HCT116 (cell line): ENCODE measurements around the gene MEFV. TPM values are rescaled to one million over a fixed set of nuclear protein-coding genes. Genes with fewer than 3 reads are reported as not detected.

Source experiments
- ATAC-seq: fragments of 200-7000 bp; cut with Tn5 transposase; 2 replicates; pipeline ENCODE4 v1.9.1; 2020; ENCODE audit warnings: mild to moderate bottlenecking, moderate library complexity
- BruUV-seq: library from RNA; stranded (reverse); fragments of 400-500 nt; replicated peaks from 2 replicates; lab custom pipeline; 2021; lab: Mats Ljungman, UMichigan
- CTCF ChIA-PET: fragments of 300-600 bp; sonication (Branson Sonifier 250); formaldehyde crosslinking; loops from one replicate; lab custom pipeline; 2021; ENCODE audit warnings: antibody characterized with exemption; lab: Charles Lee
- POLR2A ChIA-PET: fragments of 300-600, 350-600 bp; sonication (Branson Sonifier 250); formaldehyde crosslinking; loops from one replicate; lab custom pipeline; 2021; ENCODE audit warnings: antibody characterized with exemption; lab: Charles Lee
- RAD21 ChIA-PET, 2 experiments: fragments of 300-600 bp; sonication (Branson Sonifier 250); formaldehyde crosslinking; loops; one replicate each; lab custom pipeline; 2023; ENCODE audit warnings: low total read pairs in 2 of 2; ENCODE audit not compliant: uncharacterized antibody in 2 of 2, unreplicated experiment in 2 of 2, low non-redundant PET in 1 of 2; lab: Charles Lee
- DNase-seq: peaks from one replicate; pipeline ENCODE4 v3.0.0-alpha.2; 2010; ENCODE audit warnings: low read depth, low spot score
- H2AFZ ChIP-seq: fragments of 200-600 bp; shearing (Covaris generic), sonication (generic); 2 replicates; pipeline ENCODE4 v1.6.1; 2017; ENCODE audit warnings: low read depth, mixed run types, mixed read lengths, antibody characterized with exemption, low read length; ENCODE audit not compliant: poor library complexity, severe bottlenecking
- H3K27ac ChIP-seq: 2 replicates; pipeline ENCODE4 v1.5.1; 2012; ENCODE audit warnings: low read depth, low read length
- H3K27me3 ChIP-seq: fragments of 200-600 bp; sonication (generic); 2 replicates; pipeline ENCODE4 v1.6.1; 2016; ENCODE audit warnings: mixed run types, low read length, mixed read lengths; ENCODE audit not compliant: insufficient read depth
- H3K36me3 ChIP-seq, 2 experiments: fragments of 200-500 bp in 1 of 2; fragments of 200-600 bp in 1 of 2; sonication (Bioruptor generic) in 1 of 2; sonication (generic) in 1 of 2; 2 replicates each; pipeline versions ENCODE4 v1.5.1 to v1.6.1; 2014 to 2016; ENCODE audit warnings: low read length in 2 of 2, inconsistent platforms in 1 of 2, mixed read lengths in 1 of 2, mixed run types in 1 of 2; ENCODE audit not compliant: insufficient read depth in 2 of 2, control insufficient read depth in 1 of 2
- H3K4me1 ChIP-seq, 2 experiments: fragments of 200-600 bp in 1 of 2; sonication (generic) in 1 of 2; 2 replicates each; pipeline versions ENCODE4 v1.5.1 to v1.6.1; 2012 to 2017; ENCODE audit warnings: low read length in 2 of 2, inconsistent platforms in 1 of 2, mild to moderate bottlenecking in 1 of 2, mixed read lengths in 1 of 2, mixed run types in 1 of 2, moderate library complexity in 1 of 2; ENCODE audit not compliant: insufficient read depth in 2 of 2, control insufficient read depth in 1 of 2
- H3K4me2 ChIP-seq: fragments of 200-600 bp; sonication (generic); 2 replicates; pipeline ENCODE4 v1.6.1; 2017; ENCODE audit warnings: mixed run types, low read length, mixed read lengths
- H3K4me3 ChIP-seq, 2 experiments: fragments of 200-600 bp in 1 of 2; sonication (generic) in 1 of 2; replicated peaks in 1 of 2; 2 replicates each; pipeline ENCODE4 v1.5.1; 2011 to 2016; ENCODE audit warnings: low read length in 2 of 2, control low read depth in 1 of 2, low read depth in 1 of 2, mild to moderate bottlenecking in 1 of 2, mixed read lengths in 1 of 2, mixed run types in 1 of 2
- H3K79me2 ChIP-seq: fragments of 200-600 bp; sonication (generic); 2 replicates; pipeline ENCODE4 v1.6.1; 2017; ENCODE audit warnings: mild to moderate bottlenecking, mixed run types, low read length, moderate library complexity, mixed read lengths; ENCODE audit not compliant: insufficient read depth
- H3K9ac ChIP-seq: fragments of 200-600 bp; sonication (generic); 2 replicates; pipeline ENCODE4 v1.6.1; 2016; ENCODE audit warnings: low read length, mixed read lengths
- H3K9me2 ChIP-seq: fragments of 200-600 bp; sonication (generic), shearing (Covaris generic); 2 replicates; pipeline ENCODE4 v1.6.1; 2017; ENCODE audit warnings: mixed run types, mild to moderate bottlenecking, moderate library complexity; ENCODE audit not compliant: insufficient read depth
- H3K9me3 ChIP-seq, 2 experiments: fragments of 200-500 bp in 1 of 2; fragments of 200-600 bp in 1 of 2; sonication (Bioruptor generic) in 1 of 2; sonication (generic) in 1 of 2; 2 replicates each; pipeline ENCODE4 v1.6.1; 2014 to 2017; ENCODE audit warnings: low read length in 2 of 2, mixed read lengths in 2 of 2, inconsistent platforms in 1 of 2, low read depth in 1 of 2, mild to moderate bottlenecking in 1 of 2, mixed run types in 1 of 2, moderate library complexity in 1 of 2; ENCODE audit not compliant: control insufficient read depth in 1 of 2, insufficient read depth in 1 of 2
- H4K20me1 ChIP-seq: fragments of 200-600 bp; sonication (generic), shearing (Covaris generic); 2 replicates; pipeline ENCODE4 v1.6.1; 2017; ENCODE audit warnings: mixed run types, mild to moderate bottlenecking, moderate library complexity; ENCODE audit not compliant: insufficient read depth
- CEBPB ChIP-seq: IDR thresholded peaks from 2 replicates; pipeline ENCODE4 v1.6.1; 2012; ENCODE audit warnings: low read depth
- EGR1 ChIP-seq: IDR thresholded peaks from 2 replicates; pipeline ENCODE4 v1.6.1; 2012; ENCODE audit warnings: low read depth
- EZH2 ChIP-seq: fragments of 200-600 bp; sonication (generic); IDR thresholded peaks from 2 replicates; pipeline ENCODE4 v1.6.1; 2017; ENCODE audit warnings: antibody characterized with exemption, mixed run types
- EZH2phosphoT487 ChIP-seq: fragments of 200-600 bp; IDR thresholded peaks from 2 replicates; pipeline ENCODE4 v1.6.1; 2018; ENCODE audit warnings: antibody characterized with exemption, borderline replicate concordance
- FOSL1 ChIP-seq: IDR thresholded peaks from 2 replicates; pipeline ENCODE4 v1.6.1; 2012; ENCODE audit warnings: low read depth
- JUND ChIP-seq: IDR thresholded peaks from 2 replicates; pipeline ENCODE4 v1.6.1; 2012
- POLR2AphosphoS5 ChIP-seq: IDR thresholded peaks from 2 replicates; pipeline ENCODE4 v1.6.1; 2011; ENCODE audit warnings: mild to moderate bottlenecking, low read depth, low read length, moderate library complexity
- RAD21 ChIP-seq: IDR thresholded peaks from 2 replicates; pipeline ENCODE4 v1.6.1; 2012; ENCODE audit warnings: low read depth, mild to moderate bottlenecking
- SIN3A ChIP-seq: IDR thresholded peaks from 2 replicates; pipeline ENCODE4 v1.6.1; 2012; ENCODE audit warnings: low read depth
- SRF ChIP-seq: IDR thresholded peaks from 2 replicates; pipeline ENCODE4 v1.6.1; 2012; ENCODE audit warnings: low read depth
- ZFX ChIP-seq: fragments of 450-650 bp; IDR thresholded peaks from 2 replicates; pipeline ENCODE4 v1.6.1; 2017
- ZNF274 ChIP-seq: fragments of 200-500 bp; sonication (Bioruptor generic); IDR thresholded peaks from 2 replicates; pipeline ENCODE4 v1.6.1; 2014; ENCODE audit warnings: mild to moderate bottlenecking, low read depth, low read length, inconsistent platforms
- intact Hi-C: fragments of 100-400 bp; cut with micrococcal nuclease; formaldehyde crosslinking; loops from 2 replicates; pipeline ENCODE4 v1.10.0; 2022
- total RNA-seq: library from RNA; stranded (reverse); gene quantifications from one replicate; pipeline ENCODE4 v1.2.1, GENCODE V29; 2021; ENCODE audit not compliant: unreplicated experiment
- TF ChIP-seq, protein P1 (sequence below): IDR thresholded peaks from 2 replicates; pipeline ENCODE4 v1.6.1; 2011; ENCODE audit warnings: mild to moderate bottlenecking, low read length, moderate library complexity; ENCODE audit not compliant: insufficient replicate concordance; ENCODE audit errors: extremely low read depth
- TF ChIP-seq, protein P2 (sequence below), 3 experiments: fragments of 200-600 bp in 1 of 3; sonication (generic) in 1 of 3; IDR thresholded peaks in 2 of 3; conservative IDR thresholded peaks in 1 of 3; 2 replicates each; pipeline ENCODE4 v1.5.1; 2012 to 2017; ENCODE audit warnings: low read depth in 2 of 3, low read length in 2 of 3, antibody characterized with exemption in 1 of 3, borderline replicate concordance in 1 of 3, control low read depth in 1 of 3, mild to moderate bottlenecking in 1 of 3, mixed read lengths in 1 of 3, mixed run types in 1 of 3, moderate library complexity in 1 of 3; ENCODE audit not compliant: insufficient read depth in 1 of 3

MEFV gene
- total RNA-seq, 1 experiment from 2014 or later: 0.15 TPM

DNA sequence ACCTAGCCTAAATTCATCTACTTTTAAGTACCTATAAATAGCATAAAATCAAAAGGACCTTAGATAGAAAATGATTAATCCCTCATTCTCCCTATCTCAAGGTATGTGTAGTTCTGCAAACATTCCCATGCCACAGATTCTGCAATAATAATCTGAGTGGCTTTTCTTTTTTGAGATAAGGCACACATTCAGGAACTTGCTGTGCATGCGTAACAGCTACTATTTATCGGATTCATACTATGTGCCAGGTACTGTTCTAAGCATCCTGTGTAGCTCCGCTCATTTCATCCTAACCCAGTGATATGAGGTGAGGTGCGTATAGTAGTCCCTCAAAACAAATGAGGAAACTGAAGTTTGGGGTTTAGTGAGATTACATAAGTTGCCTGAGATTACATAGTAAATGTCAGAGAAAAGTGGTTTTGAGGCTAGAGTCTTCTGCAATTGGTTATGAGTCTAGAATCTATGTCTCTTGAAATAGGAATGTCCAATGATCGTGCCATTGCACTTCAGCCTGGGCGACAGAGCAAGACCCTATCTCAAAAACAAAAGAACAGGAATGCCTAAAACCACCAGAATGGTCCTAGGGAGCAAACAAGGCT lies 24.9 kb upstream of the MEFV start:
- ChIA-PET CTCF (no interaction called here), POLR2A (no interaction called here), RAD21 (no interaction called here)
- Histone ChIP-seq H3K9me3 (no peaks in the 10 kb centered on the region; a peak in 1 of 4 replicates), H3K79me2 (peaks cover 29% of the 10 kb centered on the region), H3K27ac (no peak overlapping the region), H3K27me3 (peaks cover 12% of the 10 kb centered on the region; the same call in 1 of the 2 replicates), H3K4me3 (no peak overlapping the region), H4K20me1 (no peaks in the 10 kb centered on the region), H3K9me2 (no peaks in the 10 kb centered on the region), H3K4me2 (no peak overlapping the region), H3K9ac (no peak overlapping the region), H2AFZ (no peak overlapping the region), H3K4me1 (peaks cover 8 to 21% of the 10 kb centered on the region in 2 experiments; a peak in 2 of 4 replicates), H3K36me3 (peaks cover 7 to 17% of the 10 kb centered on the region in 2 experiments)
- TF ChIP-seq EZH2: no peak
- no peak for TF ChIP-seq EZH2phosphoT487
- TF ChIP-seq JUND: no peak
- no peak for TF ChIP-seq FOSL1
- no peak for TF ChIP-seq SIN3A
- TF ChIP-seq EGR1: no peak
- TF ChIP-seq, protein P1, sequence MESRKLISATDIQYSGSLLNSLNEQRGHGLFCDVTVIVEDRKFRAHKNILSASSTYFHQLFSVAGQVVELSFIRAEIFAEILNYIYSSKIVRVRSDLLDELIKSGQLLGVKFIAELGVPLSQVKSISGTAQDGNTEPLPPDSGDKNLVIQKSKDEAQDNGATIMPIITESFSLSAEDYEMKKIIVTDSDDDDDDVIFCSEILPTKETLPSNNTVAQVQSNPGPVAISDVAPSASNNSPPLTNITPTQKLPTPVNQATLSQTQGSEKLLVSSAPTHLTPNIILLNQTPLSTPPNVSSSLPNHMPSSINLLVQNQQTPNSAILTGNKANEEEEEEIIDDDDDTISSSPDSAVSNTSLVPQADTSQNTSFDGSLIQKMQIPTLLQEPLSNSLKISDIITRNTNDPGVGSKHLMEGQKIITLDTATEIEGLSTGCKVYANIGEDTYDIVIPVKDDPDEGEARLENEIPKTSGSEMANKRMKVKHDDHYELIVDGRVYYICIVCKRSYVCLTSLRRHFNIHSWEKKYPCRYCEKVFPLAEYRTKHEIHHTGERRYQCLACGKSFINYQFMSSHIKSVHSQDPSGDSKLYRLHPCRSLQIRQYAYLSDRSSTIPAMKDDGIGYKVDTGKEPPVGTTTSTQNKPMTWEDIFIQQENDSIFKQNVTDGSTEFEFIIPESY: no peak
- intact Hi-C loops: no loop called here
- no peak for DNase-seq
- BruUV-seq: no TSS peak
- ATAC-seq: no peak

DNA sequence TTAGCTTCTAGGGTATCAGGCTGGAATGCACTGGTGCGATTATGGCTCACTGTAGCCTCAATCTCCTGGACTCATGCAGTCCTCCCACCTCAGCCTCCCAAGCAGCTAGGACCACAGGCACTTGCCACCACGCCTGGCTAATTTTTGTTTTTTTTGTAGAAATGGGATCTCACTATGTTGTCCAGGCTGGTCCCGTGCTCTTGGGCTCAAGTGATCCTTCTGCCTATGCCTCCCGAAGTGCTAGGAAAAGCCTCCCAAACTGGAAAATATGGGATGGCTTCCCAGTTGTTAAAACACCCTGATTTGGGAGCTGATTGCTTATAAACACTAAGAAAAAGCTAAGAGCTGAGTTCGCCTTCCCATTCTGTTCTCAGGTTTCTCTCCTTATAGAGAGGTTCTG lies 20.2 kb upstream of the MEFV start:
- Histone ChIP-seq H3K4me1 (0 out of 4 replicates have a peak, but pooled peaks cover 0 to 2% of the 10 kb centered on the region in 2 experiments), H3K9ac (no peak overlapping the region), H3K4me3 (no peak overlapping the region), H3K79me2 (no peaks in the 10 kb centered on the region), H3K4me2 (no peak overlapping the region), H3K9me3 (no peaks in the 10 kb centered on the region), H4K20me1 (no peaks in the 10 kb centered on the region), H3K36me3 (no peaks in the 10 kb centered on the region), H3K9me2 (no peaks in the 10 kb centered on the region), H3K27me3 (peaks cover 12% of the 10 kb centered on the region; the same call in 1 of the 2 replicates), H2AFZ (no peak overlapping the region), H3K27ac (no peak overlapping the region)
- CTCF ChIA-PET: interaction anchor here (1.4 kb wide), 1 partner anchor 10 kb away, joined by 7 read pairs; no protein-coding TSS in a partner anchor
- POLR2A ChIA-PET: interaction anchor here (0.9 kb wide), 1 partner anchor 9 kb away, joined by 3 read pairs; no protein-coding TSS in a partner anchor
- RAD21 ChIA-PET: no interaction called here
- intact Hi-C loops: no loop called here
- no peak for ATAC-seq
- DNase-seq: no peak
- BruUV-seq: no TSS peak
- TF ChIP-seq ZFX (no peak), ZNF274 (no peak), SIN3A (no peak), POLR2AphosphoS5 (no peak), FOSL1 (no peak), EZH2 (no peak), RAD21 (no peak), CEBPB (no peak), SRF (no peak)
- TF ChIP-seq, protein P2, sequence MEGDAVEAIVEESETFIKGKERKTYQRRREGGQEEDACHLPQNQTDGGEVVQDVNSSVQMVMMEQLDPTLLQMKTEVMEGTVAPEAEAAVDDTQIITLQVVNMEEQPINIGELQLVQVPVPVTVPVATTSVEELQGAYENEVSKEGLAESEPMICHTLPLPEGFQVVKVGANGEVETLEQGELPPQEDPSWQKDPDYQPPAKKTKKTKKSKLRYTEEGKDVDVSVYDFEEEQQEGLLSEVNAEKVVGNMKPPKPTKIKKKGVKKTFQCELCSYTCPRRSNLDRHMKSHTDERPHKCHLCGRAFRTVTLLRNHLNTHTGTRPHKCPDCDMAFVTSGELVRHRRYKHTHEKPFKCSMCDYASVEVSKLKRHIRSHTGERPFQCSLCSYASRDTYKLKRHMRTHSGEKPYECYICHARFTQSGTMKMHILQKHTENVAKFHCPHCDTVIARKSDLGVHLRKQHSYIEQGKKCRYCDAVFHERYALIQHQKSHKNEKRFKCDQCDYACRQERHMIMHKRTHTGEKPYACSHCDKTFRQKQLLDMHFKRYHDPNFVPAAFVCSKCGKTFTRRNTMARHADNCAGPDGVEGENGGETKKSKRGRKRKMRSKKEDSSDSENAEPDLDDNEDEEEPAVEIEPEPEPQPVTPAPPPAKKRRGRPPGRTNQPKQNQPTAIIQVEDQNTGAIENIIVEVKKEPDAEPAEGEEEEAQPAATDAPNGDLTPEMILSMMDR (IDR thresholded peaks at IDR 0.05 in 2 of 3, conservative IDR thresholded peaks at IDR 0.05 in 1 of 3; ENCODE audit: borderline replicate concordance in 1 of 3, insufficient read depth in 1 of 3, low read depth in 2 of 3, low read length in 2 of 3): no peak
- TF ChIP-seq, protein P1: no peak
